HG03025 (cell line): ENCODE results near the gene UBA6.
"Not testable (repeated sequence)": the region's sequence is repeated elsewhere in the genome, so short reads cannot be mapped to it uniquely, and the experiment has no call there.

Experiments
- ATAC-seq: cut with Tn5 transposase; IDR thresholded peaks from one replicate; pipeline ENCODE4 v1.9.1; 2021; ENCODE audit warnings: mild to moderate bottlenecking, moderate library complexity; ENCODE audit not compliant: unreplicated experiment, low FRiP score

The UBA6 gene

DNA sequence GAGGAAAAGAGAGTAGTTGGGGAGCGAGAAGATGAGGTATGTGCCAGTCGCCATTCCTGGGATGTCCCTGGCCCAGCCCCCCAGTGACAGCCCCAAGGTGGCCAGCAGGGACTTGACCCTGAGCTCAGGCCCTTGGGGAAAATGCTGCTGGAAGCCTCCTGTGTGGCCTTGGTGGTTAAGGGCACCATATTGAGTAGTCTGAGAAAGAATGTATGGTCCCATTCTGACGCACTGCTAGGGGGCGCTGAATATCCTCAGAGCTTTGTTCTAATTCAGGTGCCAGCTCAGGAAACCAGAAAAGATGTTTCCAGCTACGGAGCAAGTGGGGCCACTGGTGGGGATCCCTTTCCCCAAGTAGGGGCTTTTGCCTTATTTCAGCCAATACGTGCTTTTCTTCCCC, 14.0 kb upstream of the UBA6 start:
- ATAC-seq: no peak

DNA sequence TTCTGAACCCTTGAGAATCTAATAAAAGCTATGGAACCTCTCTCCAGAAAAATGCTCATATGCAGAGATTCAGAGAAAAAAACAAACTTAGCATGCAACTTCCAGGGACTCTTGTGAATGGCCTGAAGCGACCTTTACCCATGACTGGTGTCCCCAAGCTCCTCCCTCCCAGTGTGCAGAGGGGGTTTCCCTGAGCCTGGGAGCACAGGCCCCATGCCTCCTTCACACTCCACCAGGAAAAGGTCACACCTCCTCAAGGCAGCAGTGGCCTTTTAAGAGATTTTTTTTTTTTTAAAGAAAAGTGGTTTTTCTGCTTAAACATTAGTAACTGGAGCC, 13.3 kb upstream of the UBA6 start:
- no peak for ATAC-seq

DNA sequence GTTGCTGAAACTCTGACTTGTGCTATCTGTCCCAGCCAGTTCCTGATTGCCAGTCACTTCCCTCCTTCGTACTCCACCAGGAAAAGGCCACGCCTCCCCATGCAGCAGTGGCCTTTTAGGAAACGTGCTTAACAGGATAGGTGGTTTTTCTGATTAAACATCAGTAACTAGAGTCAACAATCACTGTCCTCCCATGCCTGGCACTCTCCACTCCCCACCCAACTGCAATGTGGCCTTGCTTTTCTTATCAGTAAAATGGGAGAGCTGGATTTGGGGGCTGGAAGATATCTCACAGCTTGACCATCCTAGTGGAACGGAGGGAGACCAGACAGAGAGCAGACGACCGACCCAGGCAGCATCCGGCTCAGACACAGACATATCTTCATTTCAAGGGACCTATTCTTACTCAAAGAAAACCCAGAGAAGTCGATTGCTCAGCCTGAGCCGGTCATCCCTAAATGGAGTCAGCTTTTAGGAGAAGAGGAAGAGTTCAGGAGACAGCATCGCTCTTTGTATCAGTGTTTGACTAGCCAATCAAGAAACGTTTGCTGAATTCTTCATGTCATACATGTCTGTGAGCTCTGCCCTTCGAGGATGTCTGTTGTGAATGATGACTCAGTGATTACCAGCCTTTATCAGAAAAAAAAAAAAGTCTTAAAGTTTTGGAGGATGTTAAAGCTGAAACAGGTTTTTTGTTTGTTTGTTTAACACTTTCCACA, 12.7 kb upstream of the UBA6 start:
- no peak for ATAC-seq

DNA sequence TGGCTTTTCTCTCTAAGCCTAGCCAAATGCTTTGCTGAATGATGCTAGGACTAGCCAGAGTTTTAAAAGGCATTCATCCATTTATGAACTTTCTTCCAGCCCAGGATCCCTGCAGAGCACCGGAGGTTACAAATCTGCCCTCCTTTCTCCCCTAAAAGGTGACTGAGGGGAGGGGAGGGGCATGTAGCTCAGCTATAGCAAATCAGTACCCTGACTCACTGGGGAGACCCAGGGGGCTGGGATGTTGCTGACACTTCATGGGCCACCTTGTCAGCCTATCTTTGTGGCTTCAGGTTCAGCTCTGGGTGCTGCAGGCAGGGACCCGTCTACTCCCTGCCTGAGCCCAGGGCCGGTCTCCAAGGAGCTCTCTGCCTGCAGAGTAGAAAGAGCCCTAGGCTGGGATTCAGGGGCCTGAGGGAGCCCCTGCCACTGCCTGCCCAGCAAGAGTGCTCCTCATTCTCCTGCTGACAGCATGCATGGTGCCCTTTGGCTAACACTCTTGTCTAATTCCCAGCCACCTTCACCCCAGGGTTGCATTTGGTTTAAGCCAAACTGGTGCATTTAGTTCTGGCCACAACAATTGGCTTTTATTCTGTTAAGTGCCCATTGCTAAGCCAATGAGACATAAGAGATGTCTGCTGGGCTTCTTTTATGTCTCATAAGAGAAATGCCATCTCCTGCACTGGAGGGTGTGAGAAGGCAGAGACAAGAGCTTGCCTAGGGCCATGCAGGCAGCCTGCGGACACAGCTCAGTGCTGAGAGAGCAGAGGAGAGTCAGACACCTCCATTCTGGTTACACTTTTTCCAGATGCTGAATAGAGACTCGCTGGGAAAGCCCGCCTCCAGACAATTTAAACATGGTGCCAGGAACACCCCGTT, 11.9 kb upstream of the UBA6 start:
- no peak for ATAC-seq

DNA sequence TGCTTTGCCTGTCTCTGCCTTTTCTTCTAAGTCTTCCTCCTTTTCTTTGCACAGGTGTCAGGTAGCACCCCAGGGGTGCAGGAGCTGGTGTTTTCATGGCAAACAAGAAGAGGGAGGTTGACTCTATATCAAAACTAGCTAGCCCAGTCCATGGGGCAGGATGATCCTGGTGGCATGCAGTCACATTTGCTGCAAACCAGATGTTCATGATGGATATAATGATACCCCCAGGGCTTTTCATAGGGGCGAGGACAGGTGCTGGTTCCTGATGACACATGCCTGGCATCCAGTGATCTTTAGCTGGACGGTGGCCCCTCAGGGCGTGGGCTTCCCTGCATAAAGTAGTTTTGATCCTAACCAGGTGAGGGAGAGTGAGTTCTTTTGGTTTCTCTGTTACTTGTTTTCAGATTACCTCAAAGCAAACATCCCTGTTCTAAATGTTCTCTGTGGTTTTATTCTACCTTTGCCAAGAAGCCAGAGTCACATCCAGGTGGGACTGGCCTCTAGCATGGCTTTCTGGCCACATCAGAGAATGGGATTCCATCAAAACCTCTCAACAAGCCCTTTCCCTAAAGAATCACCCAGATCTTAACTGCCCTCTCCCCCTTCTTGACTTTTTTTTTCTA, 11.2 kb upstream of the UBA6 start:
- ATAC-seq: no peak

GRCh38 chr4:67706682-67707081, 5.7 kb upstream of the UBA6 start:
- not testable (repeated sequence) for ATAC-seq

DNA sequence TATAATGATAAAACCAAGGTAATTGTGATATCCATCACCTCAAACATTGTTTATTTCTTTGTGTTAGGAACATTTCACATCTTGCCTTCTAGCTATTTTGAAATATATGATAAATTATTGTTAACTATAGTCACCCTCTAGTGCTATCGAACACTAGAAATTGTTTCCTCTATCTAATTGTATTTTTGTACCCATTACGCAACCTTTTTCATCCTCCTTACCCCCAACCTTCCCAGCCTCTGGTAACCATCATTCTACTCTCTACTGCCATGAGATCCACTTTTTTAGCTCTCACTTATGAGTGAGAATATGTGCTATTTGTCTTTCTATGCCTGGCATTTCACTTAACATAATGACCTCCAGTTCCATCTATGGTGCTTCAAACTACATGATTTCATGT, 3.9 kb upstream of the UBA6 start:
- no peak for ATAC-seq

DNA sequence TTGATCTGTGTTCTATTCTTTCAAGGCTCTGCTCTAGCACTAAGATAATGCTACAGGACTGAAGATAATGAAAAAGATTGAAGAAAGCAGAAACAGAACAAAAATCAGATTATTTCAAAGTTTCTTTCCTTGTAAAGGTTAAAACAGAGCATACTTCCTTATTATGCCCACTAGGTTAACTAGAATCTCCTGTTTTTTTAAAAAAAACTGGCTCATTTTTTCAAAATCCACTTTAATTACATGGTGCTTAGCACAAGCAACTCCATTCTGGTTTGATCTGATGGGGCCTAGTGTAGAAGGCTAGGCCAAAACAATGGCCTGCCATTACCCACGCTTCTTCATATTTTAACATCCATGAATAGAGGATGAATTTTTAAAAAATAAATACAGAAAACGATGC, 1.2 kb upstream of the UBA6 start:
- ATAC-seq: no peak

DNA sequence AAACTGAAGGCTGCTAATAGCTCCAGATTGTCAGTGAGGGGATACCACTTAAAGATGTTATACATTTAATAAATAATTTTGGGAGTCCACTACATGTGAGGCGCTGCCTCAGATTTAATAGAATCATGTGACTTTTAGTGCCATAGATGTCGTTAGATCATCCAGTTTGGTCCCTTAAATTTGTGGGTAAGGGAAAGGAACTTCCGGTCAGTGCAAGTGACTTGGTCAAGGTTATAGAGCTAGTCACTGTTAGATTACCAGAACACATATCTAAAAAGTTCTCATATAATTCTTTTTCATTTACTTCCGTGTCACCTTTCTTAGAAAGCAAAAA, 529 bp upstream of the UBA6 start:
- ATAC-seq: no peak

GRCh38 chr4:67700116-67700737, 728 bp downstream of the UBA6 start:
- peak; percentile 22 for ATAC-seq

- no peak for ATAC-seq
Measured at GRCh38 chr4:67699603-67700002, 1.4 kb downstream of the UBA6 start.

GRCh38 chr4:67697860-67698687, 2.9 kb downstream of the UBA6 start:
- ATAC-seq: no peak

DNA sequence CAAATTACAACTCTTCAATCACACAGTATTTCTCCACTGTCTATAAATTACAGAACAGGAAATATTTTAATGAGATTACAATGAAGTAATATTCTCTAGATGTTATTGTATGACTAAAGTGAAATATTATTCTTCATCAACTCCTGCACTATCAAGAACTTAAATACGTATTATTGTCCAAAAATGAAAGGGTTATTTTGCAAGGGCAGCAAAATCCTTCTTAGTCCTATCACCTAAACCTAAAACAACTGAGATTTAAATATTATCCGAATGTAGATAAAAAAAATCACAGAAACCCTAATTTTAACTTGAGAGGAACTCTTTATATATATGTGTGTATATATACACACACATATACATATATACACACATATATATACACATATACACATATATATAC, 4.9 kb downstream of the UBA6 start:
- ATAC-seq: no peak

- ATAC-seq: no peak
Measured at GRCh38 chr4:67694662-67695061, 6.3 kb downstream of the UBA6 start.

- no peak for ATAC-seq
Measured at GRCh38 chr4:67691328-67691727, 9.6 kb downstream of the UBA6 start.

DNA sequence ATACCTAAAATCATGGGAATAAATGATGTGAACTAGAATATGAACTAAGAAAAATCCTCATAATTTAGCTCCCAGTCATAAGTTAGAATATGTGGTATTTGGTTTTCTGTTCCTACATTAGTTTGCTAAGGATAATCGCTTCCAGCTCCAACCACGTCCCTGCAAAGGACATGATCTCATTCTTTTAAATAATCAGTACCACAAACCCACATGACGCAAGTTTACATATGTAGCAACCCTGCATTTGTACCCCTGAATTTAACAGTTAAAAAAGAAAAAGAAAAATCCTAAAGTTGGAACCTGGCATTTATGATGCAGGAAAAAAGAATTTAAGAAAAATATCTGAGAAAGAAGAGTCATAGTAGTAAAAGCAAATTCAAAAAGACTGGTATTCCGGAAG, 13.3 kb downstream of the UBA6 start:
- no peak for ATAC-seq

GRCh38 chr4:67685532-67685859, 15.5 kb downstream of the UBA6 start:
- no peak for ATAC-seq

- ATAC-seq: no peak
Measured at GRCh38 chr4:67684839-67685531, 16.0 kb downstream of the UBA6 start.

DNA sequence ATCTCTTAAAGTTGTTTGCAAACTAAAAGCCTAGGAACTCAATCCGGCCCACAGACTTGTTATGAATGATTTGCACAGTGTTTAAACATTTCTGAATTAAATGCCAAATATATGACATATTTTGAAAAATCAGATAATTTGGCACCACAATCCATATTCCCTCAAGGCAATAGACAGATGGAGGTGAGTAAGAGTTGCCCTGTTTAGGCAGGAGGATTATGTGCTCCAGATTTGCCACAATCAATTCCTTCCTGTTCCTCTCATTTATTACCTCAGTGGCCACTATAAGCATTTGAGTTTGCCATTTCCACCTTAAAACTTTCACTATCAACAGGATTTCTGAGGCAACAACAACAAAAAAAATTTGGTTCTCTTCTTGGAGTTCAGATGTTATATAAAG, 18.7 kb downstream of the UBA6 start:
- no peak for ATAC-seq

DNA sequence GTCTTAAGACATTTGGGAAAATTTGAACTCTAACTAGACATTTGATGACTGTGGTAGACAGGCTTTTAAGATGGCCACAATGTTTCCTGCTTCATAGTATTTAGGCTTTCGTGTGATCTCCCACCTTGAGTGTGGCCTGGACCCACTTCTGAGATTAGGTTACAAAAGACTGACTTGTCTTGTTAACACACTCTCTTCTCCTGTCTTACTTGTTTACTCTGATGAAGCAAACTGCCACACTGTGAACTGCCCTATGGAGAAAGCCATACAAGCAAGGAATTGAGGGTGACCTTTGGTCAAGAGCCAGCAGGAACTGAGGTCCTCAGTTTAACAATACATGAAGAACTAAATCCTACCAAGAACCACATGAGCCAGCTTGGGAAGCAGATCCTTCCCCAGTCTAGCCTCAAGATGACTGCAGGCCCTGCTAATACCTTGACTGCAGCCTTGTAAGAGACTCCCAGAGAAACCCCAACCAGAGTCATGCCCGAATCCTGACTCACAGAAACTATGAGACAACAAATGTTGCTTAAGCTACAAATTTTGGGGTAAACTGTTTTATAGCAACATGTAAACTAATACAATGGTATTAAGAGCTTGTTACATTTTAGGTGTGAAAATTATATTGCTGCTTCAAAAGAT, 20.3 kb downstream of the UBA6 start:
- no peak for ATAC-seq
